Endothelial cell of umbilical vein (primary cell): Measurements from ENCODE around the gene CCDC74B. TPM values are rescaled to one million over a fixed set of nuclear protein-coding genes. Genes with fewer than 3 reads are reported as not detected.
"Not testable (repeated sequence)": the region's sequence is repeated elsewhere in the genome, so short reads cannot be mapped to it uniquely, and the experiment has no call there.

Source experiments
- BruUV-seq: library from RNA; stranded (reverse); fragments of 400-500 nt; replicated peaks from 2 replicates; lab custom pipeline; 2021; lab: Mats Ljungman, UMichigan
- CTCF ChIA-PET: fragments of 300-600, 350-600 bp; sonication (Branson Sonifier 250); formaldehyde crosslinking; loops from one replicate; lab custom pipeline; 2021; ENCODE audit warnings: antibody characterized with exemption, inconsistent platforms; lab: Charles Lee
- POLR2A ChIA-PET: fragments of 300-600, 350-600 bp; sonication (Branson Sonifier 250); formaldehyde crosslinking; loops from one replicate; lab custom pipeline; 2021; ENCODE audit warnings: antibody characterized with exemption, inconsistent platforms; lab: Charles Lee
- DNase-seq: peaks from one replicate; pipeline ENCODE4 v3.0.0-alpha.2; 2011; ENCODE audit warnings: low read depth, low spot score
- FAIRE-seq: peaks from 2 replicates; lab custom pipeline; 2011; peaks lifted over from hg19 to GRCh38; lab: Jason Lieb, UNC
- H2AFZ ChIP-seq: 2 replicates; pipeline ENCODE4 v1.6.0; 2012; ENCODE audit warnings: low read depth, low read length, control low read depth, inconsistent platforms
- H3K27ac ChIP-seq: 2 replicates; pipeline ENCODE4 v1.5.1; 2011; ENCODE audit warnings: low read depth, mild to moderate bottlenecking, control low read depth, low read length, moderate library complexity; ENCODE audit not compliant: insufficient read depth
- H3K27me3 ChIP-seq, 2 experiments: 2 replicates each; pipeline versions ENCODE4 v1.6.0 to v1.6.1; 2011; ENCODE audit warnings: low read length in 2 of 2, mixed read lengths in 1 of 2; ENCODE audit not compliant: control insufficient read depth in 2 of 2, insufficient read depth in 2 of 2
- H3K36me3 ChIP-seq, 2 experiments: 2 replicates in 1 of 2; 3 replicates in 1 of 2; pipeline ENCODE4 v1.5.1; 2011; ENCODE audit warnings: low read length in 2 of 2, mild to moderate bottlenecking in 1 of 2, moderate library complexity in 1 of 2; ENCODE audit not compliant: control insufficient read depth in 2 of 2, insufficient read depth in 2 of 2; ENCODE audit errors: extremely low read depth in 1 of 2
- H3K4me1 ChIP-seq: 3 replicates; pipeline ENCODE4 v1.5.1; 2011; ENCODE audit warnings: mild to moderate bottlenecking, low read length; ENCODE audit not compliant: control insufficient read depth, insufficient read depth; ENCODE audit errors: extremely low read depth
- H3K4me2 ChIP-seq: 2 replicates; pipeline ENCODE4 v1.6.1; 2011; ENCODE audit warnings: low read length, control low read depth, mixed read lengths; ENCODE audit not compliant: insufficient read depth
- H3K4me3 ChIP-seq, 3 experiments: fragments of 200-600 bp in 1 of 3; sonication (generic), shearing (Covaris generic) in 1 of 3; replicated peaks in 1 of 3; 2 replicates each; pipeline ENCODE4 v1.5.1; 2011 to 2016; ENCODE audit warnings: control low read depth in 3 of 3, low read length in 3 of 3, mild to moderate bottlenecking in 2 of 3, inconsistent platforms in 1 of 3, low read depth in 1 of 3, moderate library complexity in 1 of 3; ENCODE audit not compliant: insufficient read depth in 1 of 3
- H3K79me2 ChIP-seq: 2 replicates; pipeline ENCODE4 v1.6.0; 2012; ENCODE audit warnings: low read length, inconsistent platforms; ENCODE audit not compliant: control insufficient read depth, insufficient read depth
- H3K9ac ChIP-seq: replicated peaks from 2 replicates; pipeline ENCODE3; 2011; ENCODE audit warnings: low read length, control low read depth; ENCODE audit not compliant: insufficient read depth; ENCODE audit errors: extremely low read depth
- H3K9me1 ChIP-seq: replicated peaks from 3 replicates; pipeline ENCODE4 v1.6.0; 2011; ENCODE audit warnings: mild to moderate bottlenecking, low read length; ENCODE audit not compliant: control insufficient read depth, insufficient read depth; ENCODE audit errors: extremely low read depth
- H3K9me3 ChIP-seq: replicated peaks from 2 replicates; pipeline ENCODE4 v1.5.1; 2012; ENCODE audit warnings: low read length, inconsistent platforms; ENCODE audit not compliant: control insufficient read depth, insufficient read depth
- H4K20me1 ChIP-seq: replicated peaks from 2 replicates; pipeline ENCODE3; 2011; ENCODE audit warnings: mild to moderate bottlenecking, low read length; ENCODE audit not compliant: control insufficient read depth, insufficient read depth; ENCODE audit errors: extremely low read depth
- EZH2 ChIP-seq: IDR thresholded peaks from 2 replicates; pipeline ENCODE4 v1.6.1; 2012; ENCODE audit warnings: borderline replicate concordance, low read depth, mild to moderate bottlenecking, moderate library complexity, low read length, inconsistent platforms; ENCODE audit not compliant: severe bottlenecking
- dilution Hi-C: fragments of 300-500 bp; cut with MboI; formaldehyde crosslinking; loops from one replicate; pipeline ENCODE4 v1.15.0; 2019; ENCODE audit warnings: low sequenced_read_pairs; ENCODE audit not compliant: extremely low pct_ligation_motif_present
- intact Hi-C: fragments of 100-400 bp; cut with micrococcal nuclease; formaldehyde crosslinking; loops from one replicate; pipeline ENCODE4 v1.10.0; 2022
- polyA plus RNA-seq, 4 experiments: library from polyadenylated mRNA; depleted of rRNA in 3 of 4; stranded (reverse) in 3 of 4; unstranded in 1 of 4; fragments of >200 nt; gene quantifications; 2 replicates each; pipeline versions ENCODE4 v1.2.1 to v1.2.3, GENCODE V29; 2011 to 2012; ENCODE audit warnings: missing spikeins in 1 of 4
- total RNA-seq: library from RNA; stranded (reverse); gene quantifications from 2 replicates; pipeline ENCODE4 v1.2.3, GENCODE V29; 2021

The CCDC74B gene
- total and polyA plus RNA-seq, 2 donors (not counting 3 experiments of a cell fraction or from before 2014, with no cell fraction given): 4.6 to 4.8 TPM

DNA sequence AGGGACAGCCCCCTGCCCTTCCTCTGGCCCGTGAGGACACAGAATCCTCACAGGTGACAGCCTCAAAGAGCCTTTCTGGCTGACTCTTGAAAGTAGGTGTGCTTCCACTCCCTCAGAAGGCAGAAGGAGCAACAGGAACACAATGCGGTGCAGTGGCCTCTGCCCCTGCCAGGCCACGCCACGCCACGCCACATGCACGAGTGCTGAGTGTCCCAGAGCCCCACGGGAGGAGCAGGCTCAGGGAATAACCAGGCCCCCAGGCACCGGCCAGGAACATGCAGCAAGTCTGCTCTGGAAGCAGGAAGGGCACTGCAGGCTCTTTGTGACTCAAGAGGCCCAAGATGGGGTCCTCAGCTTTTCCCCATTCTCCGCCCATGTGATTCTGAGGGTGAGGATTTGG lies 18.1 kb upstream of the CCDC74B start:
- intact Hi-C loops: no loop called here
- no peaks in the 10 kb centered on the region for H3K9me1 ChIP-seq
- H3K79me2 ChIP-seq: no peaks in the 10 kb centered on the region
- FAIRE-seq: no peak
- no peak overlapping the region for H2AFZ ChIP-seq
- ChIA-PET POLR2A (no interaction called here), CTCF (interaction anchor here (1.4 kb wide), 1 partner anchor 18 kb away, joined by 5 read pairs; the partner anchor contains the start of gene SMPD4)
- H3K4me3 ChIP-seq: no peak overlapping the region
- dilution Hi-C loops: no loop called here
- H3K27me3 ChIP-seq: no peaks in the 10 kb centered on the region
- H3K9ac ChIP-seq: no peak overlapping the region
- no TSS peak for BruUV-seq
- no peak for DNase-seq
- peaks cover 3 to 26% of the 10 kb centered on the region in 2 experiments for H3K36me3 ChIP-seq
- no peaks in the 10 kb centered on the region for H4K20me1 ChIP-seq
- no peak overlapping the region for H3K4me2 ChIP-seq
- no peaks in the 10 kb centered on the region for H3K4me1 ChIP-seq
- H3K27ac ChIP-seq: no peak overlapping the region
- H3K9me3 ChIP-seq: no peaks in the 10 kb centered on the region
- TF ChIP-seq EZH2: no peak

DNA sequence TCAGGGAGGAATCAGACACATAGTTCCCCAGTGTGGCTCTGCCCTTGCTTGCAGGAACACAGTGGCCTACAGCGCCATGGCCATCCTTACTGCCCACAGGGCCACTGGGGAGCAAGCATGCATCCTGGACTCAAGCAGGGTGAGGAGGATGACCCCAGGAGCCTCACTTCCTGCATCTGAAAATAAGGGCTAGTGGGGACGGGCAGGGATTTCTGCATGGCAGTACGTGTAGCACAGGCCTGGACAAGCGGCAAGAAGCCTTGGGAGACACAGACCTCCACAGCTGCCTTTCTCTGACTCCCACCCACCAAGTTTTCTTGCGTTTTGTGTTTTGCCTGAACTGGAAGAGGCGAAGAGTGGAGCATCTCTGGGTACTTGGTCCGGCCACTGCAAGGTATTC lies 17.6 kb upstream of the CCDC74B start:
- H3K9ac ChIP-seq, DNase-seq, FAIRE-seq, H3K4me1 ChIP-seq, POLR2A ChIA-PET, H4K20me1 ChIP-seq, H3K79me2 ChIP-seq, H2AFZ ChIP-seq, intact Hi-C loops, H3K9me3 ChIP-seq, H3K4me3 ChIP-seq, BruUV-seq, H3K4me2 ChIP-seq, CTCF ChIA-PET, dilution Hi-C loops, H3K27ac ChIP-seq, H3K9me1 ChIP-seq, H3K27me3 ChIP-seq: not testable (repeated sequence)
- H3K36me3 ChIP-seq: peaks cover 3 to 26% of the 10 kb centered on the region in 2 experiments

DNA sequence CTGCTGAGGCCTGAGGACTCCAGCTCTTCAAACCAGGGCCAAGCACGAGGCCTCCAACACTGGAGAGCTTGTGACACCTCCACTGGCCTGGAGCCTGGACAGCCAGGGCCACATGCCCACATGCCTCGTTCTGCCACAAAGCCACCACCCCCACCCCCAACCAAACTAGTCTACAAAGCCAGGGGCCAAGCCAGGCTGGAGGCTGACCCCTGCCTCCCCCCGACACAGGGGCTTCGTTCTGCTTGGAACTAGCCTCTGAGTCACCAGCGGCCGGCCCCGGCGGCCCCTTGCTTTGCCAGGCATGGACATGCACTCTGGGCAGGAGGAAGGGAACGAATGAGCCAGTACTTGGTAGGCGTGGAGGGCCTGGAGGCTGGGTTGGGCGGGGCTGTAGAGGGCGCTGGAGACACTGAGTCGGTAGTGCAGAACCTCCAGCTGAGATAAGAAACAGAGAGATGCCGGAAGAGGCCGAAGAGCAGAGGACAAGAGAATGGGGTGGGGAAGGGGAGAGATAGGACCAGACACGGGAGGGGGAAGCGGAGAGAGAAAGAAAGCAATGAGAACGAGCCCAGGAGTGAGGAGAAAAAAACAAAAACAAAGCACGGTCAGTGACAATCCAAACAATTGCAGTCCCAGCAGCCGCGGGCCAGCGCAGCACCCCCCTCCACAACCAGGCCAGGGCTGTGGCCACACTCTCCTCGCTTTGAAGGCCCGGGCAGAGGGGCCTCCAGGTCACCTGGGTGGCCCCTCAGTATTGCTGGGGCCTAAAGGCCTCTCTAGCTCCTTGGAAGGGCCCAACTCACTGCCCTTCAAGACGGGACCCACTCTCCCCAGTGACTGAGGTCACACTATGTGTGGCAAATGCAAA lies 16.2 kb upstream of the CCDC74B start:
- POLR2A ChIA-PET, H3K79me2 ChIP-seq, CTCF ChIA-PET, DNase-seq, H2AFZ ChIP-seq, FAIRE-seq, H3K9me1 ChIP-seq, H3K9me3 ChIP-seq, H3K27me3 ChIP-seq, H3K9ac ChIP-seq, dilution Hi-C loops, H3K27ac ChIP-seq, H4K20me1 ChIP-seq, BruUV-seq, H3K4me1 ChIP-seq, H3K4me2 ChIP-seq, intact Hi-C loops, H3K4me3 ChIP-seq: not testable (repeated sequence)
- H3K36me3 ChIP-seq: peaks cover 3 to 19% of the 10 kb centered on the region in 2 experiments
